GM18867 (cell line): ENCODE data around the gene MFSD2B.
"Not testable (repeated sequence)": the region's sequence is repeated elsewhere in the genome, so short reads cannot be mapped to it uniquely, and the experiment has no call there.

Source experiments
- ATAC-seq: cut with Tn5 transposase; IDR thresholded peaks from one replicate; pipeline ENCODE4 v1.9.1; 2021; ENCODE audit warnings: mild to moderate bottlenecking, moderate library complexity; ENCODE audit not compliant: unreplicated experiment

Gene MFSD2B

GRCh38 chr2:24009680-24010476 is at the start of gene MFSD2B:
Gene MFSD2B (plus strand): TSS chr2:24010085. CDS start chr2:24010097, 12 bp downstream.
- ATAC-seq = no peak

GRCh38 chr2:23967846-23968245 is 42.0 kb upstream of the MFSD2B start:
- ATAC-seq = no peak

GRCh38 chr2:23976883-23977282 is 33.0 kb upstream of the MFSD2B start:
- ATAC-seq = no peak

- ATAC-seq = no peak
Measured at GRCh38 chr2:23988371-23988770, 21.5 kb upstream of the MFSD2B start.

GRCh38 chr2:23992931-23993330 is 17.0 kb upstream of the MFSD2B start:
- ATAC-seq = no peak

GRCh38 chr2:23993736-23994269 is 16.1 kb upstream of the MFSD2B start:
- ATAC-seq = no peak

GRCh38 chr2:23994567-23994966 is 15.3 kb upstream of the MFSD2B start:
- ATAC-seq = no peak

GRCh38 chr2:24007693-24008092 is 2.2 kb upstream of the MFSD2B start:
- ATAC-seq = no peak

- ATAC-seq = no peak
Measured at GRCh38 chr2:24008672-24009366, 1.1 kb upstream of the MFSD2B start.

GRCh38 chr2:24009367-24009679 is 562 bp upstream of the MFSD2B start:
- ATAC-seq = no peak

- ATAC-seq = no peak
Measured at GRCh38 chr2:24010477-24011249, 778 bp downstream of the MFSD2B start.

GRCh38 chr2:24011250-24012104 is 1.6 kb downstream of the MFSD2B start:
- ATAC-seq = no peak

GRCh38 chr2:24012521-24013188 is 2.8 kb downstream of the MFSD2B start:
- ATAC-seq = no peak

GRCh38 chr2:24014902-24015301 is 5.0 kb downstream of the MFSD2B start:
- ATAC-seq = not testable (repeated sequence)

- ATAC-seq = no peak
Measured at GRCh38 chr2:24015562-24016375, 5.9 kb downstream of the MFSD2B start.

- no peak for ATAC-seq
Measured at GRCh38 chr2:24016376-24016761, 6.5 kb downstream of the MFSD2B start.

- ATAC-seq = no peak
Measured at GRCh38 chr2:24016853-24017703, 7.2 kb downstream of the MFSD2B start.

- no peak for ATAC-seq
Measured at GRCh38 chr2:24017711-24018110, 7.8 kb downstream of the MFSD2B start.
